ENCODE data around the gene TEX14. TPM values are rescaled to one million over a fixed set of nuclear protein-coding genes. Genes with fewer than 3 reads are reported as not detected.
"Not testable (repeated sequence)": the region's sequence is repeated elsewhere in the genome, so short reads cannot be mapped to it uniquely, and the experiment has no call there.

TEX14 gene
- total and polyA plus RNA-seq, 12 donors = 0.05 to 0.88 (median 0.14) TPM; not detected in 4

GRCh38 chr17:58661499-58661898 lies 30.3 kb downstream of the TEX14 start:
- no peak overlapping the region for H3K4me3 ChIP-seq
- H3K4me1 ChIP-seq = peaks cover 0 to 18% (median 3%) of the 10 kb centered on the region in 9 donors
- ATAC-seq = no peak
- intact Hi-C loops (cut with DNase I) = no loop called here
- H3K9me3 ChIP-seq = peaks cover 0 to 8% (median 0%) of the 10 kb centered on the region in 11 donors
- WGBS, 2 donors = 92 to 93% methylated on average over 26 of the region's 26 CpGs
- no peak for TF ChIP-seq CTCF (IDR thresholded peaks at IDR 0.05)
- H3K27me3 ChIP-seq = no peaks in the 10 kb centered on the region
- DNase-seq = no peak
- no peaks in the 10 kb centered on the region for H3K36me3 ChIP-seq
- no peak overlapping the region for H3K27ac ChIP-seq

GRCh38 chr17:58660621-58661020 lies 31.2 kb downstream of the TEX14 start:
- Histone ChIP-seq H3K9me3 (peaks cover 0 to 8% (median 0%) of the 10 kb centered on the region in 11 donors), H3K27ac (no peak overlapping the region), H3K27me3 (no peaks in the 10 kb centered on the region), H3K36me3 (no peaks in the 10 kb centered on the region), H3K4me3 (no peak overlapping the region), H3K4me1 (peaks cover 0 to 15% (median 3%) of the 10 kb centered on the region in 9 donors)
- ATAC-seq (no peak), DNase-seq (no peak)
- 85 to 86% methylated on average over 4 of the region's 4 CpGs for WGBS, 2 donors
- intact Hi-C loops (cut with DNase I) = no loop called here
- no peak for TF ChIP-seq CTCF (IDR thresholded peaks at IDR 0.05)

- peak in 1 of 8 donors; percentile 8 for ATAC-seq
- peak overlapping the region in 8 of 10 donors; percentile 70 to 93 (median 84) for H3K27ac ChIP-seq
- intact Hi-C loops (cut with DNase I) = loop anchor here in 5 of 10 donors (1.0 to 2.0 kb wide), 4 partner anchors 27 to 141 kb away; partner anchors contain the start of genes RAD51C (in 1 of the 5) and TEX14 (in 1 of the 5)
- H3K9me3 ChIP-seq, H3K27me3 ChIP-seq, DNase-seq, H3K36me3 ChIP-seq: not testable (repeated sequence)
- H3K4me3 ChIP-seq = peak overlapping the region in 9 of 10 donors; percentile 28 to 58 (median 49)
- 39 to 43% methylated on average over 9 of the region's 9 CpGs for WGBS, 2 donors
- H3K4me1 ChIP-seq = peaks cover 0 to 15% (median 3%) of the 10 kb centered on the region in 9 donors
These were observed 32.1 kb downstream of the TEX14 start for GRCh38 chr17:58659714-58660084.

GRCh38 chr17:58658804-58659713 lies 32.8 kb downstream of the TEX14 start:
- 2% methylated on average over 38 of the region's 38 CpGs for WGBS, 2 donors
- Histone ChIP-seq H3K4me1 (peaks cover 0 to 15% (median 3%) of the 10 kb centered on the region in 9 donors), H3K4me3 (peak overlapping the region in 9 of 10 donors; percentile 28 to 58 (median 49)), H3K9me3 (peaks cover 0 to 8% (median 0%) of the 10 kb centered on the region in 11 donors), H3K27ac (peak overlapping the region; percentile 6 to 93 (median 78)), H3K36me3 (no peaks in the 10 kb centered on the region), H3K27me3 (no peaks in the 10 kb centered on the region)
- ATAC-seq (peak; percentile 95 to 98 (median 96)), DNase-seq (peak; percentile 16 to 92)
- TF ChIP-seq CTCF (IDR thresholded peaks at IDR 0.05) = no peak
- intact Hi-C loops (cut with DNase I) = loop anchor here in 5 of 10 donors (1.0 to 2.0 kb wide), 4 partner anchors 26 to 141 kb away; partner anchors contain the start of genes RAD51C (in 1 of the 5) and TEX14 (in 1 of the 5)

- DNase-seq, H3K36me3 ChIP-seq, ATAC-seq, H3K27me3 ChIP-seq, H3K9me3 ChIP-seq: not testable (repeated sequence)
- intact Hi-C loops (cut with DNase I) = loop anchor here in 3 of 10 donors (2.0 kb wide), 2 partner anchors 25 to 35 kb away; partner anchors contain the start of genes RAD51C (in 1 of the 3) and TEX14 (in 1 of the 3)
- Histone ChIP-seq H3K4me1 (peaks cover 0 to 15% (median 3%) of the 10 kb centered on the region in 9 donors), H3K27ac (peak overlapping the region in 9 of 10 donors; percentile 39 to 93 (median 79)), H3K4me3 (peak overlapping the region in 6 of 10 donors; percentile 49 to 58 (median 55))
- WGBS, 2 donors = 70 to 72% methylated on average over 10 of the region's 10 CpGs
These were observed 33.7 kb downstream of the TEX14 start for GRCh38 chr17:58657962-58658803.
